Smooth muscle cell (in vitro differentiated cells): ENCODE data around the gene RMI2. TPM values are rescaled to one million over a fixed set of nuclear protein-coding genes. Genes with fewer than 3 reads are reported as not detected.

Experiments
- DNase-seq: peaks from one replicate; lab custom pipeline; 2025; ENCODE audit not compliant: unreplicated experiment; lab: John Stamatoyannopoulos, UW
- H2AFZ ChIP-seq: fragments of 200-600 bp; sonication (generic); 2 replicates; pipeline ENCODE4 v1.6.0; 2016; ENCODE audit warnings: antibody characterized with exemption, low read depth, mild to moderate bottlenecking
- H3F3A ChIP-seq: fragments of 200-600 bp; sonication (generic); 2 replicates; pipeline ENCODE4 v1.6.0; 2017; ENCODE audit warnings: antibody characterized with exemption, low read depth
- H3K27ac ChIP-seq: fragments of 200-600 bp; sonication (generic); 2 replicates; pipeline ENCODE4 v1.5.1; 2016; ENCODE audit warnings: low read depth, mild to moderate bottlenecking
- H3K27me3 ChIP-seq: fragments of 200-600 bp; sonication (generic); 2 replicates; pipeline ENCODE4 v1.6.1; 2016; ENCODE audit warnings: low read depth, mild to moderate bottlenecking
- H3K36me3 ChIP-seq: fragments of 200-600 bp; sonication (generic); 2 replicates; pipeline ENCODE4 v1.5.1; 2016; ENCODE audit warnings: low read depth
- H3K4me1 ChIP-seq: fragments of 200-600 bp; sonication (generic); 2 replicates; pipeline ENCODE4 v1.5.1; 2016; ENCODE audit warnings: low read depth
- H3K4me2 ChIP-seq: fragments of 200-600 bp; sonication (generic); 2 replicates; pipeline ENCODE4 v1.6.0; 2016; ENCODE audit warnings: mild to moderate bottlenecking
- H3K4me3 ChIP-seq: fragments of 200-600 bp; sonication (generic); 2 replicates; pipeline ENCODE4 v1.5.1; 2016; ENCODE audit warnings: mild to moderate bottlenecking
- H3K79me2 ChIP-seq: fragments of 200-600 bp; sonication (generic); 2 replicates; pipeline ENCODE4 v1.6.0; 2016; ENCODE audit warnings: low read depth, mild to moderate bottlenecking
- H3K9ac ChIP-seq: fragments of 200-600 bp; sonication (generic); 2 replicates; pipeline ENCODE4 v1.6.0; 2016; ENCODE audit warnings: low read depth
- H3K9me3 ChIP-seq: fragments of 200-600 bp; sonication (generic); replicated peaks from 2 replicates; pipeline ENCODE4 v1.5.1; 2016; ENCODE audit warnings: low read depth
- H4K20me1 ChIP-seq: fragments of 200-600 bp; sonication (generic); 2 replicates; pipeline ENCODE4 v1.6.0; 2016; ENCODE audit warnings: low read depth
- CTCF ChIP-seq: fragments of 200-600 bp; sonication (generic); IDR thresholded peaks from 2 replicates; pipeline ENCODE4 v1.5.1; 2017; ENCODE audit warnings: borderline replicate concordance, mild to moderate bottlenecking, antibody characterized with exemption; ENCODE audit not compliant: insufficient read depth, poor library complexity, severe bottlenecking
- WGBS: methylation state at CpG from one replicate; pipeline ENCODE4 v1.1.7; 2016; ENCODE audit warnings: low lambda C conversion rate; 5-methylcytosine and 5-hydroxymethylcytosine counted together
- polyA plus RNA-seq: library from polyadenylated mRNA; unstranded; fragments of >200 nt; fragmentation: Nextera tagmentation; extraction: Ambion mirVana; gene quantifications from 2 replicates; pipeline ENCODE4 v1.2.1, GENCODE V29; 2016
- total RNA-seq: library from RNA; depleted of rRNA; stranded (reverse); fragments of >200 nt; gene quantifications from 2 replicates; pipeline ENCODE4 v1.2.3, GENCODE V29; 2014

The RMI2 gene
- total and polyA plus RNA-seq, 2 experiments from 2014 or later, result 6.1 to 11.3 TPM

GRCh38 chr16:11380836-11381235 lies 35.6 kb downstream of the RMI2 start:
- TF ChIP-seq CTCF, result no peak
- no peaks in the 10 kb centered on the region for H3K36me3 ChIP-seq
- no peaks in the 10 kb centered on the region for H3K79me2 ChIP-seq
- H3K27me3 ChIP-seq, result no peaks in the 10 kb centered on the region
- H4K20me1 ChIP-seq, result no peaks in the 10 kb centered on the region
- no peak for DNase-seq
- no peaks in the 10 kb centered on the region for H3F3A ChIP-seq
- no peak overlapping the region for H3K4me3 ChIP-seq
- no peaks in the 10 kb centered on the region for H3K4me1 ChIP-seq
- no peak overlapping the region for H3K27ac ChIP-seq
- no peak overlapping the region for H2AFZ ChIP-seq
- H3K9ac ChIP-seq, result no peak overlapping the region
- no peak overlapping the region for H3K4me2 ChIP-seq
- 91% methylated on average over 9 of the region's 9 CpGs for WGBS
- H3K9me3 ChIP-seq, result no peaks in the 10 kb centered on the region

GRCh38 chr16:11383481-11384183 lies 38.4 kb downstream of the RMI2 start:
- H3K9ac ChIP-seq, result no peak overlapping the region
- TF ChIP-seq CTCF, result no peak
- 88% methylated on average over 15 of the region's 15 CpGs for WGBS
- H3K9me3 ChIP-seq, result no peaks in the 10 kb centered on the region
- H3F3A ChIP-seq, result no peaks in the 10 kb centered on the region
- H3K4me2 ChIP-seq, result no peak overlapping the region
- no peaks in the 10 kb centered on the region for H3K36me3 ChIP-seq
- no peak for DNase-seq
- H3K79me2 ChIP-seq, result no peaks in the 10 kb centered on the region
- peaks cover 3% of the 10 kb centered on the region for H3K4me1 ChIP-seq
- H3K4me3 ChIP-seq, result no peak overlapping the region
- no peak overlapping the region for H3K27ac ChIP-seq
- no peaks in the 10 kb centered on the region for H4K20me1 ChIP-seq
- H2AFZ ChIP-seq, result no peak overlapping the region
- H3K27me3 ChIP-seq, result no peaks in the 10 kb centered on the region

- H3K4me2 ChIP-seq, result no peak overlapping the region
- peaks cover 3% of the 10 kb centered on the region for H3K4me1 ChIP-seq
- no peak for DNase-seq
- H3K36me3 ChIP-seq, result no peaks in the 10 kb centered on the region
- H3K9ac ChIP-seq, result no peak overlapping the region
- TF ChIP-seq CTCF, result no peak
- no peak overlapping the region for H3K27ac ChIP-seq
- H3K9me3 ChIP-seq, result no peaks in the 10 kb centered on the region
- no peak overlapping the region for H3K4me3 ChIP-seq
- H2AFZ ChIP-seq, result no peak overlapping the region
- no peaks in the 10 kb centered on the region for H3K27me3 ChIP-seq
- H3K79me2 ChIP-seq, result no peaks in the 10 kb centered on the region
- 96% methylated on average over 23 of the region's 25 CpGs for WGBS
- no peaks in the 10 kb centered on the region for H4K20me1 ChIP-seq
- no peaks in the 10 kb centered on the region for H3F3A ChIP-seq
These were observed 39.1 kb downstream of the RMI2 start for GRCh38 chr16:11384184-11384955.
